OCI-LY1 (cell line): ENCODE results near the gene CACNB3.

Source experiments
- CTCF ChIP-seq: fragments of 200-600 bp; sonication (generic), shearing (Covaris generic); IDR thresholded peaks from 2 replicates; pipeline ENCODE4 v1.5.1; 2017; ENCODE audit warnings: mild to moderate bottlenecking, antibody characterized with exemption, low read length, moderate library complexity, mixed read lengths
- EZH2 ChIP-seq: fragments of 200-600 bp; sonication (generic), shearing (Covaris generic); IDR thresholded peaks from 2 replicates; pipeline ENCODE4 v1.8.0; 2017; ENCODE audit warnings: borderline replicate concordance, mixed run types, mild to moderate bottlenecking, antibody characterized with exemption, low read length, moderate library complexity, mixed read lengths

GRCh38 chr12:48773686-48774085 is 44.6 kb upstream of the CACNB3 start:
- TF ChIP-seq CTCF, result no peak
- TF ChIP-seq EZH2, result no peak
